GM19193 (cell line): ENCODE data around the gene ADCY10.

ENCODE experiments used
- POLR2A ChIP-seq: IDR thresholded peaks from 4 replicates; pipeline ENCODE4 v1.6.1; 2011; ENCODE audit not compliant: insufficient read depth, insufficient read length; ENCODE audit errors: extremely low read depth

The ADCY10 gene

DNA sequence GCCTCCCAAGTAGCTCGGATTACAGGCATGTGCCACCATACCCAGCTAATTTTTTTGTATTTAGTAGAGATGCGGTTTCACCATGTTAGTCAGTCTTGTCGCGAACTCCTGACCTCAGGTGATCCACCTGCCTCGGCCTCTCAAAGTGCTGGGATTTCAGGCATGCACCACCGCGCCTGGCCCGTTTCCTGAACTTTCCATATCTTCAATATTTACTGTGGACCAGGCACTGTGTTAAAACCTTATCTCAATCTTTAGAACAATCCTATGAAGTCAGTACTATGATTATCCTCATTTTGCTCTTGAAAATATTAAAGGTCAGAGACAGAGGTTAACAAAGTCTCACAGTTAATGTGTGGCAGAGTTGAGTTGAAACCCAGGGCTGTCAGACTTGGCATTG, 1.6 kb upstream of the ADCY10 start:
- no peak for TF ChIP-seq POLR2A

DNA sequence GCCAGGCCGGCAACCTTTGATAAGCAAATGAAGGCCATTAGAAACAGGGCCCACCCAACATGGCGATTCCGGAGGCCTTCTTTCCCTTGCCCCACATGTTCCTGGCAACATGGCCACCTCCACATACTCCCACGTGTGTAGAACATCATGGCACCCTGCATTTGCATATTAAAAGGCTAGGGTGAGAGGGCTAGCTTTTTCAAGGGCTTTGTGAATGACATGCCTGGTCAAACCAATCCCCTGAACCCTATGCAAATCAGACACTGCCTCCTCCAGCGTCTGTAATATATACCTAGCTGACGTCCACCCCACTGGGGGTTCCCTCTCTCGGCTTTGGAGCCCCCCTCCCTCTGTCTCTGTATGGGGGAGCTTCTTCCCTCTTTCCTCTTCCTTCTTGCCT, 1.6 kb downstream of the ADCY10 start:
- TF ChIP-seq POLR2A, result no peak

DNA sequence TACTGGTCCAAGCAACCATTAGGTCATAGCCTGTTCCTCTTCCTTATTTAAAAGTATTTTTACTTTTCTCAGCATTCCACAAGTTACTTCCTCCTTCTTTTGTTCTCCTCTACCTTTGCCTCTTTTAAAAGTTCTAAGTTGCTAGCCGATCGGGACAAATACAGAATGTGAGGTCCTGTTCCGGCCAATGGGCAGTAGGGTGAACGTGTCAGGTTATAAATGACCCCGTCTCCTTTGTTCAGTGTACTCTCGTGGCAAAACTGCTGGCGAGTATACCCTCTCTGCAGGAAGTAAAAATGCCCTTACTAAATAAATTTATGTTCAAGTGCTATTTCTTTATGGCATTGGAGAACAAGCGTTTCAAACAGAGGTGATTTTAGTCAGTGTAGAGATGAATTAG, 2.5 kb downstream of the ADCY10 start:
- no peak for TF ChIP-seq POLR2A

DNA sequence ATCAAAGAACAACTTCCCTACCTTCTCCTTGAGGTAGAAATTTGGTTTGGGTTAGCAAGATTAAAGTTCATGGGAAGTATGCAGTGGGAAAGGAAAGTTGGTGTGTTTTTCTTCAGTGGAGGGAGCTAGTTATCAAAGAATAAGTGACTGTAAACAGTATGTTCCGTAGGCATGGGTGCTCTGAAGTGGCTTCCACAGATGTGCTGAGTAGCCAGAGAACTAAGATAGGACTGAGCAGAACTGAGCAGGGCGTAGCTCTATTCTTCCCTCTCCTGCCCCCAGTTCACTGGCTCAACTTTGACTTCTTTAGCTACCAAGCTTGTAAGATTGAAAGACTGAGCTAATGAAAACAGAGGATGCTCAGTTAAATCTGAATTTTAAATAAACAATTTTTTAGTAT, 3.4 kb downstream of the ADCY10 start:
- no peak for TF ChIP-seq POLR2A

DNA sequence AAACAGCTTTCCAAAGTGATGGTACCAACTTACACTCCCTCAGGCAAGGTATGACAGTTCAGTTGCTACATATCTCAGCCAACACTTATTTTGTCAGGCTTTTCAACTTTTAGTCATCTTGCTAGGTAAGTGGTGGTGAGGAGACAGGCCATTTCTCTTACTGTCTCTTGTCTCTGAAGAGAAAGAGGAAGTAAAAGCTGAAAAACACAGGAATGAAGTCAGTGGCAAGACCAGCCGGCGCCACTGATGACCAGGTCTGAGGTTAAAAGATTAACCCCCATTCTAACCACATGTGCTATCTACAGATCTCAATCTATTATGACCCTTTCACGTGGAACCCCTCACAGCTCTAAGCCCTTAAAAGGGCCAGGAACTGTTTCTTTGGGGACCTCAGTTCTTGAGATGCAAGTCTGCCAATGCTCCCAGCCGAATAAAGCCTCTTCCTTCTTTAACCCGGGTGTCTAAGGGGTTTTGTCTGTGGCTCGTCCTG, 4.2 kb downstream of the ADCY10 start:
- TF ChIP-seq POLR2A, result no peak

DNA sequence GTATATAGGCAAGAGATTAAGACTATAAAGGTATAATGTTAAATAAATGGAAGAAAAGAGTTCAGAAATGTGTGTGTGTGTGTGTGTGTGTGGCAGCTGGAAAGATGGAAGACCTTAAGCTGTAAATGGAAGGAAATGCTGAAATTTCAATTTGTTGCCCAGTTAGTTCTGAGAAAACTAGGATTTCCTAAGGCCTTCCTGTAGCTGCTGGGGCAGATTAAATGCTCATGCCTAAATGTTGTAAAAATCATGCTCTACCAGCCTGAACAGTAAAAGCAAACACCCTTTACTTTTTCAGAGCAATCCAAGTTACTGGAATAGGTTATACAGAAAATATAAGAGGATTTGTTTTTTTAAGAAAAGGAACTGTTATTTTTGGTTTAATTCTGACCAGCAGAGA, 8.3 kb downstream of the ADCY10 start:
- no peak for TF ChIP-seq POLR2A

DNA sequence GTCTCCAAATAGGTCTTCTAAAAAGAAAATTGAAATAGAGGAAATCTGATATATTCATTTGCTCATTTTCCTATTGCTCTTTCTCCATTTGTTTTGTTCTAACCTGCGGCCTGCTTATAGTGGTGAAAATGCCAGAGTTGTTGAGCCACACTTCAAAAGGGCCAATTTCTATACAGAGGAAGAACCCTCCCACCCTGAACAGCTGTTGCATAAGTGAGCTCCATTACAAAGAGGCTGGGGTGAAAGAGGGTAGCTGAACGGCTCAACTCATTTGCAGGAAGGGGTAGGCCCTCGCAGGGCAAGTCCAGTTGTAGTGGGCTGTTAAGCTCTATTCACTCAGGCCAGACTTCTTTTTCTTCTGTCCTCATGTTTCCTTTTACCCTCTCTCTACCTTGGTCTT, 8.8 kb downstream of the ADCY10 start:
- TF ChIP-seq POLR2A, result no peak

DNA sequence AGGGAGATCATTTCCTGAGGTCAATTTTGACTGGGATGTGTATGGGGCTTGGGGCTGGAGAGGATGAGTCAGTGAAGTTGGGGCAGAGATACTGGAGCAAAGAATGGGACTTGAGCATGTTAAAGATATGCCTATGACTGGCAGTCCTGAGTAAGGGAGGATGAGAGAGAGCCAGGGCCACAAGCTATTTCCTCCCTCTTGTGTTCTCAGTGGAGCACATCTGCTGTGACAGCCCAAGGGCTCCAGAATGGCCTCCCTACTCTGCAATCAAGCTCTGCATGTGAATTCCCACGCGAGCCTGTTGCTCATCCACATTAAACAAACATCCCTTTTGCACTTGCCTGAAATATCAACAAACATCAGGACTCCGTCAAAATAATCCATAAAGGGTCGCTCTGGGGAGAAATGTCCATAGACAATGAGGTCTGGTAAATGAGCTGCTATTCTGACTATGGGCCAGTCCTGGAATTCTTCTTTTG, 9.2 kb downstream of the ADCY10 start:
- TF ChIP-seq POLR2A, result no peak

DNA sequence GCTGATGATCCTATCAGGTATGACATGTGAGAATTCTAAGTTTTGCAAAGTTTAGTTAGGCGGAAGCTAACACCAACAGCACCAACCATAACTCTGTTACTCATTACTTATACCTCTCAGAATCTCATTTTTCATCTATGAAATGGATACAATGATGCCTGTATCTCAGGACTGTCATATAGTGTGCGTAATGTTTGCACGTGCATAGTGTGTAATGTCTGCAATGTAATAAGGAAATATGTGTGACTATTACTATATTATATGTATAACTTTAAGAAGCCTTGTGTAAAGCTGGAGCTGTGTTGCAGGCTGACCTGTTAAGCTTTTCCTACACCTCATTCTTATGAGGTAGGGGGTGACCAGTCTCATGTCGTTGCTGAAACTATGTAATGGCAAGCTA, 13.0 kb downstream of the ADCY10 start:
- TF ChIP-seq POLR2A, result no peak

DNA sequence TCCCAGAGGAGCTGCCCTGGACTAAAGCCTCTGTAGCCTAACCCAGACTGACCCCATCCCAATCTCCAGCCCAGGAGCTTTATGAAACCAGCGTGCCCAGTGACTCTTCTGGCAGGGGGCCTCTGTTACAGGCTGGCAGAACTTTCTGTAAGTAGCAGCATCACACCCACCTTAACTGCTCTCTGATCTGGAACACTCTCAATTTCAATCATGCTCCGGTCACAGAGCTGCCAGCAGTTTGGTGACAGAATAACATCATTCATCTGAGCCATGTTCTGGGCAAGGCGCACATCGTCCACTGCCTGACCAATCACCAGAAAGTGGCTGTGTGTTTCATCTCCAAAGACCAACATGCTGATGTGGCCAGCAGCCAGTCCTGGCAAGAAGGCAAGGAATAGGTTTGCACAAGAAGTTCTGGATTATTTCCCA, 14.7 kb downstream of the ADCY10 start:
- no peak for TF ChIP-seq POLR2A

DNA sequence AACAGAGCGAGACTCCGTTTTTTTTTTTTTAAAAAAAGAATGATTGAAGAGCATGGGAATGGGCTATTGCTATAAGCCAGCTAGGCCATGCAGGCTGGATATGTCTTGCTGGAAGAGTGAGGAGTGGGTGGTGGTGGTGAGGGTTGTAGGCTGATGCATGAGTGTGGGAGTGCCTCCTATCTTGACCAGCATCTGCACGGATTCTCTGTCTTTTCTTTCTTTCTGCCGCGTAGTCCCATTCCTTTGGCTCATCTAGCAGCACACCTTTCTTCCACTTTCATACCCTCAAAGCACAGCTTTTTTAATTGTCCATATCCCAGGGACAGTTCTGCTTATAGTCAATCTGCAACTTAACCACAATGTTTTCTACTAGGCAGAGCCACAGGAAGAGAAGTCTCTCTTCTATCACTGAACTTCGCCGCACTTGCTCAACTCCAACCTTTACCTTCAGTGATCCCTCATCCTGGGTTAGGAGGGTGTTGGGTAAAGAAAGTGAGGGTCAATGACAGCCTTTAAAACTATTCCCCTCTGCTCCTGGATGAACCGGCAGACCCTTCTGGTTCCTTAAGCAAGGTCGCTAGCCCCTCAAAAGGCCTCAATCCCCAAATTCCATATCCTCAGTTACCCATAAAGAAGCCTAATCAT, 15.2 kb downstream of the ADCY10 start:
- no peak for TF ChIP-seq POLR2A

DNA sequence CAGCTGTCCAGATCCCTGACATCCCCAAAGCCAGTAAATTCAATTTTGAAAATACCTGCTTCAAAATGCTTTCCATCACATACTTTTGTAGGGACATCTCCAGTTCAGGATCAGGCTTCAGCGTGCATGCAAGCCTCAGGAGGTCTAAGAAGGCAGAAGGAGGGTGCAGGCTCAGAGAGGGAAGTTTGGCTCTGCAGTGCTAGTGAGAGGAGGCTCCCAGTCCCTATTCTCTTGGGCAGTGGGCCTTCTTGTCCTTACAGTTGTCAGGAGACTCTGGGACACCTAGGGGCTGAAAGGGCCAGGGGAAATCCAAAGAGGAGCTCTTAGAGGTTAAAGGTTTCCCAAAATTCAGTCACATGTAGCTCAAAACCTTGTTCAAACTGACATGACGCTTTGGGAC, 20.1 kb downstream of the ADCY10 start:
- no peak for TF ChIP-seq POLR2A

DNA sequence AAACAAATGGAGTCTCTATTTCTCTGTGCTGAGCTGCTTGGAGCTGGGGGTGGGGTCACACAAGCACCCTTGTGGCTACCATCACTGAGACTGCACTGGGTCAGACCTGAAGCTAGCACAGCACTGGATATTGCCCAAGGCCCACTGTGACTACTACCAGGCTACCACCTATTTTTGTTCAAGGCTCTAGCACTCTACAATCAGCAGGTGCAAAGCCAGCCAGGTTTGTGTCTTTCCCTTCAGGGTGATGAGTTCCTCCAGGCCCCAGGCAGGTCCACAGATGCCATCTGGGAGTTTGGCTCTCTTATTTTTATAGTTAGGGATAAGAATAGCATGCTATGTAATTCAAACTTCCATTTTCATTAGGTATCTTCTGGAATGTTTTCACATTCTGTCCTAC, 23.5 kb downstream of the ADCY10 start:
- no peak for TF ChIP-seq POLR2A

DNA sequence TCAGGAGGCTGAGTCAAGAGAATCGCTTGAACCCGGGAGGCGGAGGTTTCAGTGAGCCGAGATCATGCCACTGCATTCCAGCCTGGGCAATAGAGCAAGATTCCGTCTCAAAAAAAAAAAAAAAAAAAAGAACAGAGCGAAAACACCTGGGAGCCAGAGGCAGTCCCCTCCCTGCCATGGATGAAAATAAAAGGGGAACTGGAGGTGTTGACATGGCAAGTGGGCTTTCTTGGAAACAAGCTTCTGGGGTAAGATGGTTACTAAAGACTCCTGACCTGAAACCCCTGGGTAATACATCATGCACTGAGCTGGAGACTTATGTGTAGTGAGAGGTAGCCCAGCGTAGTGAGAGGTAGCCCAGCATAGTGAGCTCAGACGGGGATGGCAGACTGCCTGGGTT, 31.6 kb downstream of the ADCY10 start:
- no peak for TF ChIP-seq POLR2A

DNA sequence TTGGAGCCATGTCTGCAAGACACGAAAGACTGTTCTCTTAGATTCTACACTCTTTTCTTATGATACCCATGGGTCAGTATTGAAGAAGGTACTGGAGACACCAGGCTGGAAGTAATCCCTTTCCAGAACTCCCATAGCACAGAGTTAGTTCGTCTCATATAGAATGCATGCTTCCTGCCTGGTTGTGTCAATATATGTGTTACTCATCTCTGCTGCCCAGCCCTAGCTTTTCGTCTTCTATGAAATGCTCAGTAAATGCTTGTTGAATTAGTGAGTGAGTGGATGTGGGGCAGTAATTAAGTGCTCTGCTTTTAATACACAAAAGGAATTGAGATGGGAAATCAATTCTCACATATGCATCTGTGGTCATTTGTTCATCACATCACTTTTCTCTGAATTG, 32.1 kb downstream of the ADCY10 start:
- no peak for TF ChIP-seq POLR2A

DNA sequence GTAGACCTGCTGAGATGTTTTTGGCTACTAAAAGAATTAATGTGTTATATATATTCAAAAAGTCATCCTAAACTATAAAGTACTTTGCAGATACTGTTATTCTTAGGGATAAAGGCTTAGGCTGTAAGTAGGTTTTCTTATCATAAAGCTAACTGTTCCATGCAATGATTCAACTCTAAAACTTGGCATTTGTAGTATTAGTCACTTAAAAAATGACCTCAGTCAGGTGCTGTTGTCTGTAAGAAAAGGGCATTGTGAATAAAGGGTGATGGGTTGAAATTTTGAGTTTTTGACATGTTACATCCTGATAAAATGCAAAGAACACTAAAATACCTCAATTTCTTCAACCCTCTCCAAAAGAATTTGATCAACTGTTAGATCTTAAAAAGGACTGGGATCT, 32.9 kb downstream of the ADCY10 start:
- no peak for TF ChIP-seq POLR2A

DNA sequence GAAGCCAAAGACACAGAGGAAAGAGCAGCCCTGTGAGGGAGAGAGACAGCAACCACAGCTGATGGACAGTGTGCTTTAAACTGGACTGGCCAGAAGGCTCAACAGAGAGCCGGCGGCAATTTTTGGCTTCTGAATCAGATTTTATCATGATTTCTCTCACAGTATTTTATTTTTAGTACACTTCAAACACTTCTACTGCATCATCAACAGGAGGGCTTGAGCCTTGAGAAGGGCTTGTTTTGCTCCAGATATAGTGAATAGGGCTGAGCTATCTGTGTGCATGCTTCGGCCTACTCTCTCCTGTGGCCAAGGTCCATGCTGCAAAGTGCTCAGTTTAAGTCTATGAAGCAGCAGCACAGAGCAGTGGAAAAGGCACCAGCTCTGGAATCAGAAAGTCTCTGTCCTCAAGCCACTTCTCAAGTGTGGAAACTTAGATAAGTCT, 33.3 kb downstream of the ADCY10 start:
- no peak for TF ChIP-seq POLR2A

DNA sequence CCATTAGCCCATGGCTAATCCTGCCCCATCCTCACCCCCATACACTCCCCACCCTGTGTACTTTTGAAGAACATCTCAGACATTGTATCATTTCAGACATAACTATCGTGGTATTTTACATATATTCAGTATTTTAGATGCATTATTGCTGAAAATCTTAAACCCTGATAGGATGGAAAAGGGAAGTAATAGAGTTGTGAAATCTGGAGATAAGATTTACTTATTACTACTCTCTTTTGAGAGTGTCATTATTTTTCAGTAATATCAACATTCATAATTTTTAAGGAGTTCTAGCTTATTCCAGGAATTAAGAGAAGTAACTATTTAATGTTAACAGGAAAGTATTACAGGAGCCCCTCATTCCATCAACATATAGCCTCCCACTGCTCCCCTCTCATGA, 34.4 kb downstream of the ADCY10 start:
- no peak for TF ChIP-seq POLR2A
